HepG2 (cell line): ENCODE data around the gene P2RX7. TPM values are rescaled to one million over a fixed set of nuclear protein-coding genes. Genes with fewer than 3 reads are reported as not detected.

Experiments
- ARID4A ChIP-seq: sonication (generic); formaldehyde crosslinking; IDR thresholded peaks from 2 replicates; pipeline ENCODE4 v1.5.0; 2020; ENCODE audit warnings: mild to moderate bottlenecking, missing genetic modification reagents, borderline replicate concordance
- ARNT2 ChIP-seq: sonication (generic); formaldehyde crosslinking; IDR thresholded peaks from 2 replicates; pipeline ENCODE4 v1.8.0; 2022; ENCODE audit warnings: mild to moderate bottlenecking, low read depth, missing genetic modification reagents, moderate library complexity
- ARNTL ChIP-seq: sonication (generic); formaldehyde crosslinking; IDR thresholded peaks from 2 replicates; pipeline ENCODE4 v1.4.0; 2020; ENCODE audit warnings: mild to moderate bottlenecking, missing genetic modification reagents
- BRD4 ChIP-seq: sonication (generic); formaldehyde crosslinking; IDR thresholded peaks from 2 replicates; pipeline ENCODE4 v1.4.0; 2020; ENCODE audit warnings: missing genetic modification reagents
- CREB1 ChIP-seq, 2 experiments: fragments of 450-650 bp in 1 of 2; IDR thresholded peaks; 2 replicates each; pipeline ENCODE4 v1.6.1; 2016 to 2017; ENCODE audit warnings: control low read depth in 1 of 2, mild to moderate bottlenecking in 1 of 2, missing compliant biosample characterization in 1 of 2, missing genetic modification characterization in 1 of 2
- CREM ChIP-seq, 2 experiments: sonication (generic) in 1 of 2; formaldehyde crosslinking in 1 of 2; IDR thresholded peaks; 2 replicates each; pipeline versions ENCODE4 v1.4.0 to v1.6.1; 2016 to 2020; ENCODE audit warnings: antibody characterized with exemption in 1 of 2, mild to moderate bottlenecking in 1 of 2, missing genetic modification reagents in 1 of 2
- DMAP1 ChIP-seq: IDR thresholded peaks from 2 replicates; pipeline ENCODE4 v1.6.1; 2016
- FOXA3 ChIP-seq: IDR thresholded peaks from 2 replicates; pipeline ENCODE4 v1.6.1; 2016; ENCODE audit warnings: missing genetic modification reagents, missing compliant biosample characterization
- HDAC2 ChIP-seq: sonication (generic); formaldehyde crosslinking; IDR thresholded peaks from 2 replicates; pipeline ENCODE4 v1.4.0; 2020; ENCODE audit warnings: missing genetic modification reagents
- HNF1B ChIP-seq: sonication (generic); formaldehyde crosslinking; IDR thresholded peaks from 2 replicates; pipeline ENCODE4 v1.5.1; 2020; ENCODE audit warnings: mild to moderate bottlenecking, moderate library complexity, missing genetic modification reagents
- MAFF ChIP-seq: IDR thresholded peaks from 2 replicates; pipeline ENCODE4 v1.6.1; 2011; ENCODE audit warnings: low read depth, low read length, improper control_type of control experiment
- RARA ChIP-seq: IDR thresholded peaks from 2 replicates; pipeline ENCODE4 v1.6.1; 2016; ENCODE audit warnings: missing genetic modification reagents, missing compliant biosample characterization
- SALL1 ChIP-seq: sonication (generic); formaldehyde crosslinking; IDR thresholded peaks from 2 replicates; pipeline ENCODE4 v1.8.0; 2022; ENCODE audit warnings: mild to moderate bottlenecking, missing genetic modification reagents
- SOX5 ChIP-seq: IDR thresholded peaks from 2 replicates; pipeline ENCODE4 v1.6.1; 2016; ENCODE audit warnings: borderline replicate concordance
- ZFX ChIP-seq: sonication (generic); formaldehyde crosslinking; IDR thresholded peaks from 2 replicates; pipeline ENCODE4 v1.4.0; 2020; ENCODE audit warnings: mild to moderate bottlenecking, low read depth, missing genetic modification reagents, moderate library complexity
- ZNF501 ChIP-seq: sonication (generic); formaldehyde crosslinking; IDR thresholded peaks from 2 replicates; pipeline ENCODE4 v1.5.1; 2020; ENCODE audit warnings: mild to moderate bottlenecking, moderate library complexity, missing genetic modification reagents
- polyA plus RNA-seq, 8 experiments: library from polyadenylated mRNA; depleted of rRNA in 3 of 8; stranded (reverse) in 7 of 8; unstranded in 1 of 8; fragments of >200 nt; fragmentation: Illumina TruSeq in 4 of 8; extraction: Trizol in 4 of 8; gene quantifications; 2 replicates each; pipeline versions ENCODE4 v1.2.1 to v1.2.3, GENCODE V29; 2011 to 2016; ENCODE audit warnings: low read depth in 4 of 8, missing spikeins in 1 of 8, mixed read lengths in 1 of 8; ENCODE audit not compliant: insufficient read depth in 1 of 8
- total RNA-seq, 5 experiments: library from RNA; depleted of rRNA; stranded (reverse); fragments of >200 nt; fragmentation: Illumina TruSeq; extraction: Trizol; gene quantifications; 2 replicates each; pipeline ENCODE4 v1.2.3, GENCODE V29; 2016; ENCODE audit warnings: low read depth in 1 of 5
- TF ChIP-seq, protein P1 (sequence below): sonication (generic); formaldehyde crosslinking; IDR thresholded peaks from 2 replicates; pipeline ENCODE4 v1.5.1; 2020; ENCODE audit warnings: mild to moderate bottlenecking, missing genetic modification reagents, moderate library complexity
- TF ChIP-seq, protein P2 (sequence below): IDR thresholded peaks from 2 replicates; pipeline ENCODE4 v1.6.1; 2016
- TF ChIP-seq, protein P3 (sequence below): IDR thresholded peaks from 2 replicates; pipeline ENCODE4 v1.6.1; 2012; ENCODE audit warnings: inconsistent platforms

The P2RX7 gene
- total and polyA plus RNA-seq, 2 of the 13 experiments (the other 11 are each of a cell fraction or from before 2014, with no cell fraction given): 0.13 to 0.73 TPM

DNA sequence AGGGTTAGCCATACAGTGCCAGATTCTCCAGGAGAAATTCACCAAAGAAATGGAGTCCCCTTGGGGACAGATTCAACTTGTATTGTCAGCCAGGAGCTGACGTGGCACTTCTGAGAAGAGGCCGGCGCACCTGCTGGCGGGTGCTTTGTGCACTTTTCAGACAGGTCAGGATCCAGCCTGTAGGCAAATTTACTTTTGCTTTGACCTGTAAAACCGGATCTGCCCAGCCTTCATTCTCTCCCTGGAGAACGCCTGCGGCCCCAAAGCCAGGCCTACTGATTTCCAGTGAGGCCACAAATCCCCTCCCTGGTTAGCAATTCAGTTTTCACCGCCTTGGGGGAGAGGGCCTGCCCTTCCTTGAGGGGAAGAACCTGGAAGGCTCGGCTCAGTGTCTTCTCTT lies 94.6 kb downstream of the P2RX7 start (continued):
- TF ChIP-seq, protein P1, sequence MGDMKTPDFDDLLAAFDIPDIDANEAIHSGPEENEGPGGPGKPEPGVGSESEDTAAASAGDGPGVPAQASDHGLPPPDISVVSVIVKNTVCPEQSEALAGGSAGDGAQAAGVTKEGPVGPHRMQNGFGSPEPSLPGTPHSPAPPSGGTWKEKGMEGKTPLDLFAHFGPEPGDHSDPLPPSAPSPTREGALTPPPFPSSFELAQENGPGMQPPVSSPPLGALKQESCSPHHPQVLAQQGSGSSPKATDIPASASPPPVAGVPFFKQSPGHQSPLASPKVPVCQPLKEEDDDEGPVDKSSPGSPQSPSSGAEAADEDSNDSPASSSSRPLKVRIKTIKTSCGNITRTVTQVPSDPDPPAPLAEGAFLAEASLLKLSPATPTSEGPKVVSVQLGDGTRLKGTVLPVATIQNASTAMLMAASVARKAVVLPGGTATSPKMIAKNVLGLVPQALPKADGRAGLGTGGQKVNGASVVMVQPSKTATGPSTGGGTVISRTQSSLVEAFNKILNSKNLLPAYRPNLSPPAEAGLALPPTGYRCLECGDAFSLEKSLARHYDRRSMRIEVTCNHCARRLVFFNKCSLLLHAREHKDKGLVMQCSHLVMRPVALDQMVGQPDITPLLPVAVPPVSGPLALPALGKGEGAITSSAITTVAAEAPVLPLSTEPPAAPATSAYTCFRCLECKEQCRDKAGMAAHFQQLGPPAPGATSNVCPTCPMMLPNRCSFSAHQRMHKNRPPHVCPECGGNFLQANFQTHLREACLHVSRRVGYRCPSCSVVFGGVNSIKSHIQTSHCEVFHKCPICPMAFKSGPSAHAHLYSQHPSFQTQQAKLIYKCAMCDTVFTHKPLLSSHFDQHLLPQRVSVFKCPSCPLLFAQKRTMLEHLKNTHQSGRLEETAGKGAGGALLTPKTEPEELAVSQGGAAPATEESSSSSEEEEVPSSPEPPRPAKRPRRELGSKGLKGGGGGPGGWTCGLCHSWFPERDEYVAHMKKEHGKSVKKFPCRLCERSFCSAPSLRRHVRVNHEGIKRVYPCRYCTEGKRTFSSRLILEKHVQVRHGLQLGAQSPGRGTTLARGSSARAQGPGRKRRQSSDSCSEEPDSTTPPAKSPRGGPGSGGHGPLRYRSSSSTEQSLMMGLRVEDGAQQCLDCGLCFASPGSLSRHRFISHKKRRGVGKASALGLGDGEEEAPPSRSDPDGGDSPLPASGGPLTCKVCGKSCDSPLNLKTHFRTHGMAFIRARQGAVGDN (CRISPR knock-in tag): peak; percentile 57
- TF ChIP-seq, protein P2, sequence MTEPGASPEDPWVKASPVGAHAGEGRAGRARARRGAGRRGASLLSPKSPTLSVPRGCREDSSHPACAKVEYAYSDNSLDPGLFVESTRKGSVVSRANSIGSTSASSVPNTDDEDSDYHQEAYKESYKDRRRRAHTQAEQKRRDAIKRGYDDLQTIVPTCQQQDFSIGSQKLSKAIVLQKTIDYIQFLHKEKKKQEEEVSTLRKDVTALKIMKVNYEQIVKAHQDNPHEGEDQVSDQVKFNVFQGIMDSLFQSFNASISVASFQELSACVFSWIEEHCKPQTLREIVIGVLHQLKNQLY (CRISPR knock-in tag): 0 out of 2 replicates have a peak, but pooled peaks have one; percentile 14
- TF ChIP-seq RARA (CRISPR knock-in tag): peak; percentile 36; the same call in 1 of the 2 replicates
- 0 out of 2 replicates have a peak, but pooled peaks have one; percentile 36 for TF ChIP-seq SOX5 (CRISPR knock-in tag)
- TF ChIP-seq ARNTL (CRISPR knock-in tag): 0 out of 2 replicates have a peak, but pooled peaks have one; percentile 40
- TF ChIP-seq ARNT2: no peak
- TF ChIP-seq CREB1 (IDR thresholded peaks at IDR 0.05): no peak
- TF ChIP-seq CREB1 (CRISPR knock-in tag; IDR thresholded peaks at IDR 0.05): peak; percentile 49; the same call in 1 of the 2 replicates
- peak; percentile 60 for TF ChIP-seq HNF1B (CRISPR knock-in tag)
- 0 out of 2 replicates have a peak, but pooled peaks have one; percentile 36 for TF ChIP-seq HDAC2 (CRISPR knock-in tag)
- TF ChIP-seq SALL1: peak; percentile 26; the same call in 1 of the 2 replicates
- TF ChIP-seq CREM (IDR thresholded peaks at IDR 0.05): 0 out of 2 replicates have a peak, but pooled peaks have one; percentile 29
- TF ChIP-seq CREM (CRISPR knock-in tag; IDR thresholded peaks at IDR 0.05): no peak
- no peak for TF ChIP-seq BRD4
- peak; percentile 87 for TF ChIP-seq MAFF
- TF ChIP-seq, protein P3, sequence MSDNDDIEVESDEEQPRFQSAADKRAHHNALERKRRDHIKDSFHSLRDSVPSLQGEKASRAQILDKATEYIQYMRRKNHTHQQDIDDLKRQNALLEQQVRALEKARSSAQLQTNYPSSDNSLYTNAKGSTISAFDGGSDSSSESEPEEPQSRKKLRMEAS: 0 out of 2 replicates have a peak, but pooled peaks have one; percentile 28
- peak; percentile 75 for TF ChIP-seq ZFX (CRISPR knock-in tag)
- TF ChIP-seq DMAP1: peak; percentile 47; the same call in 1 of the 2 replicates
- peak; percentile 30; the same call in 1 of the 2 replicates for TF ChIP-seq ZNF501 (CRISPR knock-in tag)
- peak; percentile 30; the same call in 1 of the 2 replicates for TF ChIP-seq FOXA3 (CRISPR knock-in tag)
- TF ChIP-seq ARID4A (CRISPR knock-in tag): peak; percentile 16; the same call in 1 of the 2 replicates
